H9 (cell line): ENCODE results near the gene CEP44. TPM values are rescaled to one million over a fixed set of nuclear protein-coding genes. Genes with fewer than 3 reads are reported as not detected.

ENCODE experiments used
- DNase-seq: peaks from one replicate; pipeline ENCODE4 v3.0.0-alpha.2; 2017
- H2AFZ ChIP-seq: one replicate; pipeline ENCODE4 v1.6.1; 2013; ENCODE audit warnings: mild to moderate bottlenecking, low read length, control low read depth, moderate library complexity
- H2AK5ac ChIP-seq: 2 replicates; pipeline ENCODE4 v1.6.1; 2013; ENCODE audit warnings: low read length, control low read depth, mixed read lengths; ENCODE audit not compliant: insufficient read length
- H2BK120ac ChIP-seq: one replicate; pipeline ENCODE4 v1.6.1; 2013; ENCODE audit warnings: low read depth, mild to moderate bottlenecking, low read length, control low read depth, inconsistent platforms; ENCODE audit not compliant: poor library complexity, severe bottlenecking
- H2BK12ac ChIP-seq: 2 replicates; pipeline ENCODE4 v1.6.1; 2013; ENCODE audit warnings: low read length, control low read depth, mixed read lengths, low read depth; ENCODE audit not compliant: insufficient read length
- H2BK15ac ChIP-seq: 2 replicates; pipeline ENCODE4 v1.6.1; 2013; ENCODE audit warnings: low read depth, low read length, control low read depth
- H2BK20ac ChIP-seq: one replicate; pipeline ENCODE4 v1.6.1; 2013; ENCODE audit warnings: low read depth, mild to moderate bottlenecking, low read length, control low read depth, inconsistent platforms; ENCODE audit not compliant: poor library complexity, severe bottlenecking
- H2BK5ac ChIP-seq: 2 replicates; pipeline ENCODE4 v1.6.1; 2013; ENCODE audit warnings: low read length, control low read depth, mixed read lengths; ENCODE audit not compliant: insufficient read length
- H3K14ac ChIP-seq: 2 replicates; pipeline ENCODE4 v1.6.1; 2013; ENCODE audit warnings: low read length, control low read depth; ENCODE audit not compliant: insufficient read depth
- H3K18ac ChIP-seq: 2 replicates; pipeline ENCODE4 v1.6.1; 2013; ENCODE audit warnings: low read depth, mild to moderate bottlenecking, mixed read lengths, low read length, control low read depth; ENCODE audit not compliant: insufficient read length
- H3K23ac ChIP-seq: 2 replicates; pipeline ENCODE4 v1.6.1; 2013; ENCODE audit warnings: low read length, control low read depth, mixed read lengths, low read depth; ENCODE audit not compliant: insufficient read length
- H3K23me2 ChIP-seq: 2 replicates; pipeline ENCODE4 v1.6.1; 2013; ENCODE audit warnings: low read depth, mild to moderate bottlenecking, mixed read lengths, low read length, control low read depth; ENCODE audit not compliant: insufficient read length, poor library complexity, severe bottlenecking
- H3K27ac ChIP-seq: 2 replicates; pipeline ENCODE4 v1.5.1; 2013; ENCODE audit warnings: low read length, control low read depth, mixed read lengths, low read depth; ENCODE audit not compliant: insufficient read length
- H3K27me3 ChIP-seq: 2 replicates; pipeline ENCODE4 v1.6.1; 2013; ENCODE audit warnings: low read length, control low read depth, inconsistent platforms; ENCODE audit not compliant: insufficient read depth
- H3K4ac ChIP-seq: 2 replicates; pipeline ENCODE4 v1.6.1; 2013; ENCODE audit warnings: low read depth, mild to moderate bottlenecking, control low read depth, inconsistent platforms, low read length, moderate library complexity
- H3K4me1 ChIP-seq: 2 replicates; pipeline ENCODE4 v1.6.1; 2013; ENCODE audit warnings: low read length, control low read depth, inconsistent platforms; ENCODE audit not compliant: insufficient read depth
- H3K4me2 ChIP-seq: 2 replicates; pipeline ENCODE4 v1.6.1; 2013; ENCODE audit warnings: low read length, control low read depth, mixed read lengths; ENCODE audit not compliant: insufficient read length, insufficient read depth
- H3K56ac ChIP-seq: 2 replicates; pipeline ENCODE4 v1.6.1; 2013; ENCODE audit warnings: low read depth, mild to moderate bottlenecking, mixed read lengths, low read length, control low read depth; ENCODE audit not compliant: insufficient read length
- H3K79me1 ChIP-seq: 2 replicates; pipeline ENCODE4 v1.6.1; 2013; ENCODE audit warnings: low read depth, mild to moderate bottlenecking, moderate library complexity, low read length, control low read depth, inconsistent platforms; ENCODE audit not compliant: insufficient read depth, poor library complexity, severe bottlenecking
- H3K79me2 ChIP-seq: 2 replicates; pipeline ENCODE4 v1.6.1; 2013; ENCODE audit warnings: low read length, control low read depth, inconsistent platforms; ENCODE audit not compliant: insufficient read depth
- H3K9ac ChIP-seq: 2 replicates; pipeline ENCODE4 v1.6.1; 2013; ENCODE audit warnings: low read length, control low read depth, mixed read lengths; ENCODE audit not compliant: insufficient read length; ENCODE audit errors: extremely low read depth
- H3K9me3 ChIP-seq: one replicate; pipeline ENCODE4 v1.6.1; 2013; ENCODE audit warnings: low read depth, low read length, inconsistent platforms; ENCODE audit not compliant: control insufficient read depth
- H3T11ph ChIP-seq: one replicate; pipeline ENCODE4 v1.6.1; 2013; ENCODE audit warnings: mild to moderate bottlenecking, low read length, control low read depth, inconsistent platforms
- H4K20me1 ChIP-seq: one replicate; pipeline ENCODE4 v1.6.1; 2013; ENCODE audit not compliant: control insufficient read depth, insufficient read length, insufficient read depth
- H4K5ac ChIP-seq: 2 replicates; pipeline ENCODE4 v1.6.1; 2013; ENCODE audit warnings: low read depth, mild to moderate bottlenecking, mixed read lengths, low read length, control low read depth; ENCODE audit not compliant: insufficient read length
- H4K8ac ChIP-seq: replicated peaks from 2 replicates; pipeline ENCODE4 v1.6.1; 2013; ENCODE audit warnings: low read length, control low read depth, mixed read lengths, low read depth; ENCODE audit not compliant: insufficient read length
- H4K91ac ChIP-seq: 2 replicates; pipeline ENCODE4 v1.6.1; 2013; ENCODE audit warnings: low read depth, mild to moderate bottlenecking, moderate library complexity, mixed read lengths, low read length, control low read depth; ENCODE audit not compliant: insufficient read length
- H3K27ac Mint-ChIP-seq, 3 experiments: 2 replicates in 2 of 3; 3 replicates in 1 of 3; pipeline ENCODE4 v1.8.0; 2020 to 2021; ENCODE audit warnings: mixed read lengths in 3 of 3, mild to moderate bottlenecking in 1 of 3, moderate library complexity in 1 of 3
- H3K27me3 Mint-ChIP-seq: 2 replicates; pipeline ENCODE4 v1.8.0; 2021; ENCODE audit warnings: low read depth, mild to moderate bottlenecking, moderate library complexity, mixed read lengths
- H3K36me3 Mint-ChIP-seq, 3 experiments: 2 replicates in 2 of 3; 3 replicates in 1 of 3; pipeline ENCODE4 v1.8.0; 2020 to 2021; ENCODE audit warnings: low read depth in 3 of 3, mixed read lengths in 3 of 3; ENCODE audit not compliant: insufficient read depth in 1 of 3
- H3K4me1 Mint-ChIP-seq, 2 experiments: 2 replicates each; pipeline ENCODE4 v1.8.0; 2020; ENCODE audit warnings: mixed read lengths in 2 of 2
- H3K4me3 Mint-ChIP-seq, 2 experiments: 2 replicates in 1 of 2; 3 replicates in 1 of 2; pipeline ENCODE4 v1.8.0; 2020 to 2021; ENCODE audit warnings: mild to moderate bottlenecking in 2 of 2, mixed read lengths in 2 of 2, moderate library complexity in 1 of 2
- H3K9me3 Mint-ChIP-seq, 2 experiments: 2 replicates in 1 of 2; 3 replicates in 1 of 2; pipeline ENCODE4 v1.8.0; 2020; ENCODE audit warnings: mild to moderate bottlenecking in 2 of 2, mixed read lengths in 2 of 2, moderate library complexity in 1 of 2
- CTCF ChIP-seq: fragments of 200-600 bp; sonication (generic); conservative IDR thresholded peaks from 3 replicates; pipeline ENCODE4 v1.8.0; 2021; ENCODE audit warnings: antibody characterized with exemption, mild to moderate bottlenecking
- WGBS: extraction: QIAGEN DNeasy Blood & Tissue Kit; methylation state at CpG from one replicate; pipeline ENCODE4 v1.1.7; 2013; ENCODE audit warnings: missing lambda C conversion rate, low lambda C conversion rate, mixed read lengths; ENCODE audit not compliant: insufficient read length; ENCODE audit errors: extremely low coverage; 5-methylcytosine and 5-hydroxymethylcytosine counted together
- total RNA-seq: library from RNA; stranded (reverse); gene quantifications from 2 replicates; pipeline ENCODE4 v1.2.1, GENCODE V29; 2021

CEP44 gene
- total RNA-seq, 1 experiment from 2014 or later = 16.5 TPM

- Histone ChIP-seq H3K79me2 (no peaks in the 10 kb centered on the region), H3K4ac (no peak overlapping the region), H2BK15ac (no peak overlapping the region), H3K4me2 (no peak overlapping the region), H3K27ac (no peak overlapping the region), H2BK12ac (no peak overlapping the region), H4K8ac (no peak overlapping the region), H3K9me3 (no peaks in the 10 kb centered on the region), H2AFZ (no peak overlapping the region), H4K20me1 (peaks cover 3% of the 10 kb centered on the region), H3K23ac (no peak overlapping the region), H3K23me2 (peaks cover 2% of the 10 kb centered on the region), H2BK20ac (no peak overlapping the region), H2BK5ac (no peak overlapping the region), H3K18ac (no peak overlapping the region), H3K4me1 (no peaks in the 10 kb centered on the region), H3T11ph (no peak overlapping the region), H3K14ac (no peak overlapping the region), H3K56ac (no peak overlapping the region), H2BK120ac (no peak overlapping the region), H3K27me3 (no peaks in the 10 kb centered on the region), H3K79me1 (no peaks in the 10 kb centered on the region), H3K9ac (no peak overlapping the region), H4K91ac (no peak overlapping the region), H2AK5ac (no peak overlapping the region), H4K5ac (no peak overlapping the region)
- TF ChIP-seq CTCF = no peak
- Mint-ChIP-seq H3K27me3 (no peaks in the 10 kb centered on the region), H3K4me3 (no peak overlapping the region), H3K36me3 (no peaks in the 10 kb centered on the region), H3K27ac (no peak overlapping the region), H3K4me1 (no peaks in the 10 kb centered on the region), H3K9me3 (no peaks in the 10 kb centered on the region)
- no CpG with 5 or more reads among the region's 1 CpG for WGBS
- DNase-seq = no peak
Measured at GRCh38 chr4:174254613-174255012, 29.1 kb upstream of the CEP44 start.
